HEK293 (cell line): Measurements from ENCODE around the gene SOS2.

Source experiments
- GLIS1 ChIP-seq: fragments of 450-650 bp; formaldehyde crosslinking; IDR thresholded peaks from 2 replicates; pipeline ENCODE4 v1.5.1; 2016; ENCODE audit warnings: missing biosample characterization, missing genetic modification characterization
- KLF16 ChIP-seq: fragments of 450-650 bp; formaldehyde crosslinking; IDR thresholded peaks from 2 replicates; pipeline ENCODE4 v1.5.1; 2017; ENCODE audit warnings: missing biosample characterization, missing genetic modification characterization
- SALL2 ChIP-seq: fragments of 450-650 bp; formaldehyde crosslinking; IDR thresholded peaks from 2 replicates; pipeline ENCODE4 v1.5.0; 2017; ENCODE audit warnings: missing biosample characterization, mild to moderate bottlenecking, missing genetic modification characterization, borderline replicate concordance
- ZBTB21 ChIP-seq: fragments of 450-650 bp; formaldehyde crosslinking; IDR thresholded peaks from 2 replicates; pipeline ENCODE4 v1.5.1; 2017; ENCODE audit warnings: missing biosample characterization, missing genetic modification characterization
- ZNF266 ChIP-seq: fragments of 450-650 bp; formaldehyde crosslinking; IDR thresholded peaks from 2 replicates; pipeline ENCODE4 v1.5.1; 2016; ENCODE audit warnings: missing biosample characterization, missing genetic modification characterization, low read depth
- ZNF274 ChIP-seq, 2 experiments: fragments of 200-500 bp in 1 of 2; fragments of 450-650 bp in 1 of 2; sonication (Bioruptor generic) in 1 of 2; formaldehyde crosslinking in 1 of 2; IDR thresholded peaks; 2 replicates each; pipeline versions ENCODE4 v1.5.1 to v1.6.1; 2014 to 2016; ENCODE audit warnings: borderline replicate concordance in 1 of 2, inconsistent platforms in 1 of 2, low read length in 1 of 2, missing biosample characterization in 1 of 2, missing genetic modification characterization in 1 of 2
- ZNF335 ChIP-seq: fragments of 450-650 bp; formaldehyde crosslinking; conservative IDR thresholded peaks from 2 replicates; pipeline ENCODE4 v1.5.1; 2016; ENCODE audit warnings: missing biosample characterization, missing genetic modification characterization
- ZNF571 ChIP-seq: fragments of 450-650 bp; formaldehyde crosslinking; IDR thresholded peaks from 2 replicates; pipeline ENCODE4 v1.5.0; 2017; ENCODE audit warnings: missing biosample characterization, missing genetic modification characterization
- TF ChIP-seq, protein P1 (sequence below): fragments of 450-650 bp; formaldehyde crosslinking; IDR thresholded peaks from 2 replicates; pipeline ENCODE4 v1.5.1; 2016; ENCODE audit warnings: missing biosample characterization, missing genetic modification characterization, low read depth
- TF ChIP-seq, protein P2 (sequence below): fragments of 450-650 bp; formaldehyde crosslinking; IDR thresholded peaks from 2 replicates; pipeline ENCODE4 v1.5.1; 2016; ENCODE audit warnings: missing biosample characterization, missing genetic modification characterization
- TF ChIP-seq, protein P3 (sequence below): fragments of 450-650 bp; formaldehyde crosslinking; IDR thresholded peaks from 2 replicates; pipeline ENCODE4 v1.5.1; 2016; ENCODE audit warnings: missing biosample characterization, missing genetic modification characterization
- TF ChIP-seq, protein P4 (sequence below): fragments of 450-650 bp; formaldehyde crosslinking; IDR thresholded peaks from 2 replicates; pipeline ENCODE4 v1.5.1; 2016; ENCODE audit warnings: missing biosample characterization, missing genetic modification characterization

DNA sequence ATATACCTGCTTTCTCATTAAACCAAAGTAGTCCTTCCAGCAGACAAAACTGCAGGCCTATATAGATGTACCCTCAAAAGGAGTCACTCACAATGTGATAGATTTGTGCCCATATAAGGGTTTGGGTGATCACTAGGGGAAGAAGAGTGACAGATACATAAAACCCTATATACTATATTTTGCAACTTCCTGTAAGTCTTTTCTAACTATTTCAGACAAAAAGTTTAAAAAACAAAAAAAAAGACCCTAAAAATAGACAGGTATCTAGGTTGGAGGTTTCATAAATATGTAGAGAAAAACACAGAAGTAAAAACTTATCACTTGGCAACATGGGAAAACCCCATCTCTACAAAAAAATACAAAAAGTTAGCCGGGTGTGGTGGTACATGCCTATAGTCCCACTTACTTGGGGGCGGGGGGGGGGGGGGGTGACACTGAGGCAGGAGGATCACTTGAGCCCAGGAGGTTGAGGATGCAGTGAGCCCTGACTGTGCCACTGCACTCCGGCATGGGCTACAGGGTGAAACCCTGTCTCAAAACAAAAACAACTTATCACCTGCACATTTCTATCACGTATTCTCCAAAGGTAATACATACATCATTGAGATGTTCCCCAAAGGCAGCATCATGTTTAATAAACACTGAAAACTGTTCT lies 117.9 kb downstream of the SOS2 start:
- TF ChIP-seq, protein P1, sequence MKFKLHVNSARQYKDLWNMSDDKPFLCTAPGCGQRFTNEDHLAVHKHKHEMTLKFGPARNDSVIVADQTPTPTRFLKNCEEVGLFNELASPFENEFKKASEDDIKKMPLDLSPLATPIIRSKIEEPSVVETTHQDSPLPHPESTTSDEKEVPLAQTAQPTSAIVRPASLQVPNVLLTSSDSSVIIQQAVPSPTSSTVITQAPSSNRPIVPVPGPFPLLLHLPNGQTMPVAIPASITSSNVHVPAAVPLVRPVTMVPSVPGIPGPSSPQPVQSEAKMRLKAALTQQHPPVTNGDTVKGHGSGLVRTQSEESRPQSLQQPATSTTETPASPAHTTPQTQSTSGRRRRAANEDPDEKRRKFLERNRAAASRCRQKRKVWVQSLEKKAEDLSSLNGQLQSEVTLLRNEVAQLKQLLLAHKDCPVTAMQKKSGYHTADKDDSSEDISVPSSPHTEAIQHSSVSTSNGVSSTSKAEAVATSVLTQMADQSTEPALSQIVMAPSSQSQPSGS, result no peak
- TF ChIP-seq GLIS1 (tag by site-specific recombination), result no peak
- TF ChIP-seq ZBTB21, result no peak
- no peak for TF ChIP-seq KLF16 (tag by site-specific recombination)
- no peak for TF ChIP-seq ZNF335 (tag by site-specific recombination)
- no peak for TF ChIP-seq ZNF571 (tag by site-specific recombination)
- TF ChIP-seq ZNF266 (tag by site-specific recombination), result no peak
- TF ChIP-seq, protein P2, sequence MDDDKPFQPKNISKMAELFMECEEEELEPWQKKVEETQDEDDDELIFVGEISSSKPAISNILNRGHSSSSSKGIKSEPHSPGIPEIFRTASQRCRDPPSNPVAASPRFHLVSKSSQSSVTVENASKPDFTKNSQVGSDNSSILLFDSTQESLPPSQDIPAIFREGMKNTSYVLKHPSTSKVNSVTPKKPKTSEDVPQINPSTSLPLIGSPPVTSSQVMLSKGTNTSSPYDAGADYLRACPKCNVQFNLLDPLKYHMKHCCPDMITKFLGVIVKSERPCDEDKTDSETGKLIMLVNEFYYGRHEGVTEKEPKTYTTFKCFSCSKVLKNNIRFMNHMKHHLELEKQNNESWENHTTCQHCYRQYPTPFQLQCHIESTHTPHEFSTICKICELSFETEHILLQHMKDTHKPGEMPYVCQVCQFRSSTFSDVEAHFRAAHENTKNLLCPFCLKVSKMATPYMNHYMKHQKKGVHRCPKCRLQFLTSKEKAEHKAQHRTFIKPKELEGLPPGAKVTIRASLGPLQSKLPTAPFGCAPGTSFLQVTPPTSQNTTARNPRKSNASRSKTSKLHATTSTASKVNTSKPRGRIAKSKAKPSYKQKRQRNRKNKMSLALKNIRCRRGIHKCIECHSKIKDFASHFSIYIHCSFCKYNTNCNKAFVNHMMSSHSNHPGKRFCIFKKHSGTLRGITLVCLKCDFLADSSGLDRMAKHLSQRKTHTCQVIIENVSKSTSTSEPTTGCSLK (tag by site-specific recombination), result no peak
- TF ChIP-seq, protein P3, sequence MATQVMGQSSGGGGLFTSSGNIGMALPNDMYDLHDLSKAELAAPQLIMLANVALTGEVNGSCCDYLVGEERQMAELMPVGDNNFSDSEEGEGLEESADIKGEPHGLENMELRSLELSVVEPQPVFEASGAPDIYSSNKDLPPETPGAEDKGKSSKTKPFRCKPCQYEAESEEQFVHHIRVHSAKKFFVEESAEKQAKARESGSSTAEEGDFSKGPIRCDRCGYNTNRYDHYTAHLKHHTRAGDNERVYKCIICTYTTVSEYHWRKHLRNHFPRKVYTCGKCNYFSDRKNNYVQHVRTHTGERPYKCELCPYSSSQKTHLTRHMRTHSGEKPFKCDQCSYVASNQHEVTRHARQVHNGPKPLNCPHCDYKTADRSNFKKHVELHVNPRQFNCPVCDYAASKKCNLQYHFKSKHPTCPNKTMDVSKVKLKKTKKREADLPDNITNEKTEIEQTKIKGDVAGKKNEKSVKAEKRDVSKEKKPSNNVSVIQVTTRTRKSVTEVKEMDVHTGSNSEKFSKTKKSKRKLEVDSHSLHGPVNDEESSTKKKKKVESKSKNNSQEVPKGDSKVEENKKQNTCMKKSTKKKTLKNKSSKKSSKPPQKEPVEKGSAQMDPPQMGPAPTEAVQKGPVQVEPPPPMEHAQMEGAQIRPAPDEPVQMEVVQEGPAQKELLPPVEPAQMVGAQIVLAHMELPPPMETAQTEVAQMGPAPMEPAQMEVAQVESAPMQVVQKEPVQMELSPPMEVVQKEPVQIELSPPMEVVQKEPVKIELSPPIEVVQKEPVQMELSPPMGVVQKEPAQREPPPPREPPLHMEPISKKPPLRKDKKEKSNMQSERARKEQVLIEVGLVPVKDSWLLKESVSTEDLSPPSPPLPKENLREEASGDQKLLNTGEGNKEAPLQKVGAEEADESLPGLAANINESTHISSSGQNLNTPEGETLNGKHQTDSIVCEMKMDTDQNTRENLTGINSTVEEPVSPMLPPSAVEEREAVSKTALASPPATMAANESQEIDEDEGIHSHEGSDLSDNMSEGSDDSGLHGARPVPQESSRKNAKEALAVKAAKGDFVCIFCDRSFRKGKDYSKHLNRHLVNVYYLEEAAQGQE (tag by site-specific recombination), result no peak
- TF ChIP-seq ZNF274 (IDR thresholded peaks at IDR 0.05; ENCODE audit: low read length), result no peak
- TF ChIP-seq ZNF274 (tag by site-specific recombination; IDR thresholded peaks at IDR 0.05; ENCODE audit: borderline replicate concordance), result no peak
- no peak for TF ChIP-seq SALL2 (tag by site-specific recombination)
- TF ChIP-seq, protein P4, sequence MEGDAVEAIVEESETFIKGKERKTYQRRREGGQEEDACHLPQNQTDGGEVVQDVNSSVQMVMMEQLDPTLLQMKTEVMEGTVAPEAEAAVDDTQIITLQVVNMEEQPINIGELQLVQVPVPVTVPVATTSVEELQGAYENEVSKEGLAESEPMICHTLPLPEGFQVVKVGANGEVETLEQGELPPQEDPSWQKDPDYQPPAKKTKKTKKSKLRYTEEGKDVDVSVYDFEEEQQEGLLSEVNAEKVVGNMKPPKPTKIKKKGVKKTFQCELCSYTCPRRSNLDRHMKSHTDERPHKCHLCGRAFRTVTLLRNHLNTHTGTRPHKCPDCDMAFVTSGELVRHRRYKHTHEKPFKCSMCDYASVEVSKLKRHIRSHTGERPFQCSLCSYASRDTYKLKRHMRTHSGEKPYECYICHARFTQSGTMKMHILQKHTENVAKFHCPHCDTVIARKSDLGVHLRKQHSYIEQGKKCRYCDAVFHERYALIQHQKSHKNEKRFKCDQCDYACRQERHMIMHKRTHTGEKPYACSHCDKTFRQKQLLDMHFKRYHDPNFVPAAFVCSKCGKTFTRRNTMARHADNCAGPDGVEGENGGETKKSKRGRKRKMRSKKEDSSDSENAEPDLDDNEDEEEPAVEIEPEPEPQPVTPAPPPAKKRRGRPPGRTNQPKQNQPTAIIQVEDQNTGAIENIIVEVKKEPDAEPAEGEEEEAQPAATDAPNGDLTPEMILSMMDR, result no peak
